Measurements from ENCODE around the gene UBA3.

DNA sequence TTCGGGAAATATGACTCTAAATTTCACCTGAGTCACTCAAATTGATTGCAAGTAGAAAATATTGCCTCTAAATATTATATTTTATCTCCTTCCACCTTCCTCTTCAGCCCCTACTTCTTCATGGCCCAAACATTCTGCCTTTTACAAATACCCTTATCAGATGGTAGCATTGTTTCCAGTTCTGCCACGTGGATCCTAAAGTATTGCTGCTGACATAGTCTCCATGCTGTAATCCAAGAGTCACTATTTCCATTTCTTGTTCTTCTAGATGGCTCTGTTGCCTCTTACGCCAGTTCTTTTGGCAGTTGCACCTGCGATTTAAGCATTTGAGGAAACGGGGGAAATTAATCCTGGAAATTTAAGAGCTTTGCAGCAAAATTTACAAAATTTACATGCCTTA, 28.6 kb upstream of the UBA3 start:
- no peak for TF ChIP-seq POLR2AphosphoS5 (IDR thresholded peaks at IDR 0.05; ENCODE audit: low read depth, low read length)
- no peak for TF ChIP-seq POLR2A (IDR thresholded peaks at IDR 0.05; ENCODE audit: low read depth, low read length)
- no peak for TF ChIP-seq TAF1 (IDR thresholded peaks at IDR 0.05; ENCODE audit: low read depth, low read length)
- no peak for TF ChIP-seq PAX5 (IDR thresholded peaks at IDR 0.05; ENCODE audit: insufficient read depth, low read length, severe bottlenecking)
- TF ChIP-seq SPI1 (IDR thresholded peaks at IDR 0.05; ENCODE audit: low read depth, low read length) = no peak
